CD14-positive monocyte (primary cell): ENCODE results near the gene ZNHIT2. TPM values are rescaled to one million over a fixed set of nuclear protein-coding genes. Genes with fewer than 3 reads are reported as not detected.

ENCODE experiments used
- DNase-seq, 3 donors: peaks; one replicate each; pipeline ENCODE4 v3.0.0-alpha.2; 2011 to 2022
- H2AFZ ChIP-seq: 2 replicates; pipeline ENCODE4 v1.6.0; 2012; ENCODE audit warnings: mild to moderate bottlenecking, low read depth, low read length, inconsistent platforms; ENCODE audit not compliant: insufficient read depth, poor library complexity, severe bottlenecking
- H3K27ac ChIP-seq, 2 donors: 1 replicate in 1 of 2; 2 replicates in 1 of 2; pipeline ENCODE4 v1.5.1; 2012 to 2013; ENCODE audit warnings: low read length in 2 of 2, control low read depth in 1 of 2, inconsistent platforms in 1 of 2, low read depth in 1 of 2, mild to moderate bottlenecking in 1 of 2
- H3K27me3 ChIP-seq, 2 donors: one replicate each; pipeline versions ENCODE4 v1.6.0 to v1.6.1; 2011 to 2013; ENCODE audit warnings: low read length in 2 of 2; ENCODE audit not compliant: control insufficient read depth in 2 of 2, insufficient read depth in 2 of 2
- H3K36me3 ChIP-seq, 2 donors: replicated peaks in 1 of 2; 1 replicate in 1 of 2; 2 replicates in 1 of 2; pipeline versions ENCODE4 v1.5.1 to v1.6.1; 2012 to 2013; ENCODE audit warnings: low read length in 2 of 2, control low read depth in 1 of 2, inconsistent platforms in 1 of 2, mild to moderate bottlenecking in 1 of 2; ENCODE audit not compliant: insufficient read depth in 2 of 2, control insufficient read depth in 1 of 2
- H3K4me1 ChIP-seq, 2 donors: 1 replicate in 1 of 2; 2 replicates in 1 of 2; pipeline versions ENCODE4 v1.5.1 to v1.6.1; 2012 to 2013; ENCODE audit warnings: low read length in 2 of 2, control low read depth in 1 of 2, inconsistent platforms in 1 of 2, mild to moderate bottlenecking in 1 of 2, moderate library complexity in 1 of 2; ENCODE audit not compliant: insufficient read depth in 2 of 2, control insufficient read depth in 1 of 2
- H3K4me2 ChIP-seq: replicated peaks from 2 replicates; pipeline ENCODE3; 2012; ENCODE audit warnings: low read length, moderate library complexity, mild to moderate bottlenecking; ENCODE audit not compliant: poor library complexity, severe bottlenecking; ENCODE audit errors: extremely low read depth
- H3K4me3 ChIP-seq, 3 experiments: fragments of 200-600 bp in 1 of 3; sonication (generic) in 1 of 3; replicated peaks in 1 of 3; 1 replicate in 2 of 3; 2 replicates in 1 of 3; pipeline ENCODE4 v1.5.1; 2011 to 2013; ENCODE audit warnings: low read length in 3 of 3, mild to moderate bottlenecking in 3 of 3, control low read depth in 2 of 3, low read depth in 2 of 3, inconsistent platforms in 1 of 3, moderate library complexity in 1 of 3
- H3K79me2 ChIP-seq: 2 replicates; pipeline ENCODE4 v1.6.0; 2012; ENCODE audit warnings: mild to moderate bottlenecking, control low read depth, inconsistent platforms, low read length, moderate library complexity; ENCODE audit not compliant: insufficient read depth
- H3K9ac ChIP-seq: 2 replicates; pipeline ENCODE4 v1.6.0; 2017; ENCODE audit warnings: low read length, mild to moderate bottlenecking; ENCODE audit not compliant: insufficient read depth, poor library complexity, severe bottlenecking
- H3K9me3 ChIP-seq, 2 donors: replicated peaks in 1 of 2; 1 replicate in 1 of 2; 2 replicates in 1 of 2; pipeline versions ENCODE4 v1.5.1 to v1.6.1; 2012 to 2013; ENCODE audit warnings: low read length in 2 of 2, control low read depth in 1 of 2; ENCODE audit not compliant: control insufficient read depth in 1 of 2, insufficient read depth in 1 of 2
- H4K20me1 ChIP-seq: 2 replicates; pipeline ENCODE4 v1.6.0; 2012; ENCODE audit warnings: mild to moderate bottlenecking, low read length, control low read depth, moderate library complexity; ENCODE audit not compliant: insufficient read depth
- H3K27ac Mint-ChIP-seq, 7 donors: one replicate each; pipeline ENCODE4 v1.8.0; 2020; ENCODE audit warnings: mild to moderate bottlenecking in 7 of 7, mixed read lengths in 7 of 7, moderate library complexity in 6 of 7, inconsistent platforms in 2 of 7
- H3K27me3 Mint-ChIP-seq, 3 donors: one replicate each; pipeline ENCODE4 v1.8.0; 2021 to 2022; ENCODE audit warnings: low read depth in 3 of 3, mild to moderate bottlenecking in 3 of 3, mixed read lengths in 3 of 3, moderate library complexity in 3 of 3, inconsistent platforms in 1 of 3
- H3K36me3 Mint-ChIP-seq, 2 donors: one replicate each; pipeline ENCODE4 v1.8.0; 2020; ENCODE audit warnings: mixed read lengths in 2 of 2, inconsistent platforms in 1 of 2, mild to moderate bottlenecking in 1 of 2
- H3K4me1 Mint-ChIP-seq: one replicate; pipeline ENCODE4 v1.8.0; 2020; ENCODE audit warnings: mild to moderate bottlenecking, mixed read lengths
- H3K4me3 Mint-ChIP-seq, 2 donors: one replicate each; pipeline ENCODE4 v1.8.0; 2020; ENCODE audit warnings: mild to moderate bottlenecking in 2 of 2, mixed read lengths in 2 of 2, moderate library complexity in 1 of 2
- H3K9me3 Mint-ChIP-seq, 7 donors: one replicate each; pipeline ENCODE4 v1.8.0; 2020 to 2022; ENCODE audit warnings: mixed read lengths in 7 of 7, mild to moderate bottlenecking in 6 of 7, moderate library complexity in 6 of 7, inconsistent platforms in 2 of 7
- CTCF ChIP-seq: fragments of 200-600 bp; IDR thresholded peaks from one replicate; pipeline ENCODE4 v1.8.0; 2022; ENCODE audit warnings: antibody characterized with exemption, mild to moderate bottlenecking
- WGBS: methylation state at CpG from one replicate; pipeline ENCODE4 v1.1.5; 2013; ENCODE audit warnings: missing lambda C conversion rate; ENCODE audit not compliant: insufficient coverage; 5-methylcytosine and 5-hydroxymethylcytosine counted together
- intact Hi-C, 2 donors: fragments of 100-400 bp; cut with micrococcal nuclease; formaldehyde crosslinking; loops; one replicate each; pipeline versions ENCODE4 v1.15.0 to v1.15.1; 2023
- polyA plus RNA-seq, 3 donors: library from polyadenylated mRNA; depleted of rRNA in 1 of 3; unstranded in 2 of 3; stranded (reverse) in 1 of 3; fragments of 300-500 nt in 2 of 3; fragments of >200 nt in 1 of 3; fragmentation: Illumina TruSeq in 2 of 3; gene quantifications; 1 replicate in 2 of 3; 2 replicates in 1 of 3; pipeline ENCODE4 v1.2.3, GENCODE V29; 2012 to 2021
- small RNA-seq: library from RNA; depleted of rRNA; stranded (forward); fragments of <200 nt; gene quantifications from one replicate; pipeline ENCODE3, GENCODE V24; 2012; ENCODE audit warnings: low read depth; ENCODE audit not compliant: insufficient read length

ZNHIT2 gene
- polyA plus RNA-seq, 3 donors, result 2.1 to 9.4 (median 5.8) TPM

GRCh38 chr11:65066805-65067291 lies 50.7 kb downstream of the ZNHIT2 start:
- intact Hi-C loops, result no loop called here
- Mint-ChIP-seq H3K27ac (no peak overlapping the region), H3K36me3 (no peaks in the 10 kb centered on the region), H3K9me3 (no peaks in the 10 kb centered on the region), H3K27me3 (peaks cover 3 to 6% (median 4%) of the 10 kb centered on the region in 3 donors), H3K4me3 (no peak overlapping the region), H3K4me1 (peaks cover 14% of the 10 kb centered on the region)
- no peak overlapping the region for H3K4me2 ChIP-seq
- H3K4me1 ChIP-seq, result peaks cover 5 to 6% of the 10 kb centered on the region in 2 donors
- H3K27me3 ChIP-seq, result no peaks in the 10 kb centered on the region
- H3K79me2 ChIP-seq, result no peaks in the 10 kb centered on the region
- H4K20me1 ChIP-seq, result no peaks in the 10 kb centered on the region
- no peaks in the 10 kb centered on the region for H3K9me3 ChIP-seq
- no peak overlapping the region for H2AFZ ChIP-seq
- no peak overlapping the region for H3K27ac ChIP-seq
- H3K4me3 ChIP-seq, result no peak overlapping the region
- no peak for TF ChIP-seq CTCF
- WGBS, result 100% methylated on average over 3 of the region's 4 CpGs
- no peak overlapping the region for H3K9ac ChIP-seq
- no peak for DNase-seq
- H3K36me3 ChIP-seq, result no peaks in the 10 kb centered on the region

Small RNAs within 50 kb of the gene (small RNA-seq; reads per million reads assigned to genes)
- gene HIGD1AP10 (not detected), gene PDCL2P2 (not detected), gene RNU2-23P (5.2 reads per million, percentile 52 among the genes with 10 or more reads in this experiment)

Other genes starting within 250 kb of the ZNHIT2 start
- 100 to 1,000 TPM in 1 of 3 donors, 10 to 100 TPM in 2; 30.3 to 212 (median 48.4) TPM for gene EHD1, start 239.1 kb downstream of the ZNHIT2 start, polyA plus RNA-seq
- 10 to 100 TPM in 1 of 3 donors, 1 to 10 TPM in 2; 2.6 to 24.9 (median 4.0) TPM for gene ATG2A, start 200.5 kb downstream of the ZNHIT2 start, polyA plus RNA-seq
- gene PPP2R5B, start 193.0 kb downstream of the ZNHIT2 start, polyA plus RNA-seq, result 10 to 100 TPM in 1 of 3 donors, 1 to 10 TPM in 2; 9.0 to 26.7 (median 9.4) TPM
- gene GPHA2, start 181.8 kb downstream of the ZNHIT2 start, polyA plus RNA-seq, result not detected
- gene MAJIN, start 145.6 kb downstream of the ZNHIT2 start, polyA plus RNA-seq, result not detected
- gene BATF2, start 120.7 kb downstream of the ZNHIT2 start, polyA plus RNA-seq, result 1 to 10 TPM in 2 of 3 donors, under 1 TPM in 1; 0.97 to 1.7 (median 1.1) TPM
- 10 to 100 TPM; 34.3 to 40.4 (median 34.4) TPM for gene ARL2, start 103.5 kb downstream of the ZNHIT2 start, polyA plus RNA-seq
- gene SNX15, start 90.3 kb downstream of the ZNHIT2 start, polyA plus RNA-seq, result 10 to 100 TPM; 16.2 to 26.7 (median 17.8) TPM
- gene SAC3D1, start 76.5 kb downstream of the ZNHIT2 start, polyA plus RNA-seq, result 10 to 100 TPM in 1 of 3 donors, 1 to 10 TPM in 2; 4.4 to 14.1 (median 6.7) TPM
- gene NAALADL1, start 59.1 kb downstream of the ZNHIT2 start, polyA plus RNA-seq, result 10 to 100 TPM; 11.1 to 20.1 (median 20.1) TPM
- gene CDCA5, start 33.7 kb downstream of the ZNHIT2 start, polyA plus RNA-seq, result under 1 TPM in 2 of 3 donors, not detected in 1; 0.20 to 0.28 TPM
- 10 to 100 TPM; 25.1 to 41.1 (median 27.2) TPM for gene ZFPL1, start 33.5 kb downstream of the ZNHIT2 start, polyA plus RNA-seq
- 10 to 100 TPM; 37.2 to 77.3 (median 39.4) TPM for gene VPS51, start 21.5 kb downstream of the ZNHIT2 start, polyA plus RNA-seq
- gene TM7SF2, start 5.8 kb downstream of the ZNHIT2 start, polyA plus RNA-seq, result 1 to 10 TPM; 1.8 to 4.5 (median 1.8) TPM
- gene FAU, start 4.4 kb upstream of the ZNHIT2 start, polyA plus RNA-seq, result 100 to 1,000 TPM; 668 to 818 (median 799) TPM
- 10 to 100 TPM; 19.8 to 33.9 (median 32.7) TPM for gene MRPL49, start 4.6 kb upstream of the ZNHIT2 start, polyA plus RNA-seq
- 10 to 100 TPM in 1 of 3 donors, 1 to 10 TPM in 2; 3.5 to 81.6 (median 6.4) TPM for gene SYVN1, start 16.8 kb upstream of the ZNHIT2 start, polyA plus RNA-seq
- under 1 TPM in 1 of 3 donors, not detected in 2; 0.64 TPM for gene SPDYC, start 52.5 kb upstream of the ZNHIT2 start, polyA plus RNA-seq
- gene CAPN1, start 64.2 kb upstream of the ZNHIT2 start, polyA plus RNA-seq, result 100 to 1,000 TPM; 128 to 140 (median 129) TPM
- gene POLA2, start 144.3 kb upstream of the ZNHIT2 start, polyA plus RNA-seq, result 1 to 10 TPM; 4.0 to 8.3 (median 5.2) TPM
- 10 to 100 TPM in 2 of 3 donors, 1 to 10 TPM in 1; 5.4 to 15.6 (median 10.1) TPM for gene CDC42EP2, start 197.2 kb upstream of the ZNHIT2 start, polyA plus RNA-seq
- gene DPF2, start 216.2 kb upstream of the ZNHIT2 start, polyA plus RNA-seq, result 10 to 100 TPM; 35.7 to 39.0 (median 35.9) TPM
- gene TIGD3, start 237.1 kb upstream of the ZNHIT2 start, polyA plus RNA-seq, result 1 to 10 TPM; 1.7 to 3.7 (median 2.8) TPM